Gastroesophageal sphincter (tissue), 4 donors: ENCODE results near the gene CARMIL3. TPM values are rescaled to one million over a fixed set of nuclear protein-coding genes. Genes with fewer than 3 reads are reported as not detected.

Experiments
- ATAC-seq: fragments of 150-250 bp; one replicate; pipeline ENCODE4 v1.9.1; 2016; ENCODE audit warnings: mild to moderate bottlenecking, moderate library complexity
- H3K27ac ChIP-seq, 4 donors: fragments of 200-600 bp; sonication (generic) in 3 of 4; 1 replicate in 3 of 4; 2 replicates in 1 of 4; pipeline ENCODE4 v1.5.1; 2016 to 2019
- H3K27me3 ChIP-seq: fragments of 200-600 bp; sonication (generic); one replicate; pipeline ENCODE4 v1.5.1; 2019
- H3K36me3 ChIP-seq, 2 donors: fragments of 200-600 bp; sonication (generic); one replicate each; pipeline ENCODE4 v1.5.1; 2019; ENCODE audit warnings: control low read depth in 1 of 2
- H3K4me1 ChIP-seq, 3 donors: fragments of 200-600 bp; sonication (generic); 1 replicate in 2 of 3; 2 replicates in 1 of 3; pipeline ENCODE4 v1.5.1; 2016 to 2019; ENCODE audit warnings: control low read depth in 2 of 3
- H3K4me3 ChIP-seq, 2 donors: fragments of 200-600 bp; sonication (generic); one replicate each; pipeline ENCODE4 v1.5.1; 2019; ENCODE audit warnings: mild to moderate bottlenecking in 1 of 2, moderate library complexity in 1 of 2
- H3K9me3 ChIP-seq, 3 donors: fragments of 200-600 bp; sonication (generic); one replicate each; pipeline ENCODE4 v1.5.1; 2017 to 2019; ENCODE audit warnings: control low read depth in 2 of 3
- CTCF ChIP-seq, 4 experiments: fragments of 200-600 bp in 2 of 4; fragments of 450-650 bp in 2 of 4; sonication (generic) in 1 of 4; IDR thresholded peaks; one replicate each; pipeline ENCODE4 v1.5.1; 2017 to 2019; ENCODE audit warnings: antibody characterized with exemption in 4 of 4, mild to moderate bottlenecking in 2 of 4, moderate library complexity in 2 of 4
- EP300 ChIP-seq: sonication (generic); formaldehyde crosslinking; IDR thresholded peaks from one replicate; pipeline ENCODE4 v1.6.1; 2017; ENCODE audit warnings: antibody characterized with exemption, mild to moderate bottlenecking
- POLR2A ChIP-seq, 2 donors: fragments of 450-650 bp; IDR thresholded peaks; one replicate each; pipeline ENCODE4 v1.6.1; 2017; ENCODE audit warnings: antibody characterized with exemption in 2 of 2, mild to moderate bottlenecking in 2 of 2, moderate library complexity in 1 of 2
- POLR2AphosphoS5 ChIP-seq: sonication (generic); formaldehyde crosslinking; IDR thresholded peaks from one replicate; pipeline ENCODE4 v1.6.1; 2017; ENCODE audit warnings: antibody characterized with exemption
- WGBS, 2 donors: methylation state at CpG; one replicate each; pipeline ENCODE4 v1.1.5; 2018; ENCODE audit warnings: low coverage in 1 of 2; 5-methylcytosine and 5-hydroxymethylcytosine counted together
- total RNA-seq, 4 donors: library from RNA; depleted of rRNA; stranded (reverse); fragments of >200 nt; gene quantifications; one replicate each; pipeline ENCODE4 v1.1.0, GENCODE V29; 2016

Gene CARMIL3
- total RNA-seq, 4 donors from 2014 or later: 0.12 to 0.47 (median 0.17) TPM; not detected in 1

DNA sequence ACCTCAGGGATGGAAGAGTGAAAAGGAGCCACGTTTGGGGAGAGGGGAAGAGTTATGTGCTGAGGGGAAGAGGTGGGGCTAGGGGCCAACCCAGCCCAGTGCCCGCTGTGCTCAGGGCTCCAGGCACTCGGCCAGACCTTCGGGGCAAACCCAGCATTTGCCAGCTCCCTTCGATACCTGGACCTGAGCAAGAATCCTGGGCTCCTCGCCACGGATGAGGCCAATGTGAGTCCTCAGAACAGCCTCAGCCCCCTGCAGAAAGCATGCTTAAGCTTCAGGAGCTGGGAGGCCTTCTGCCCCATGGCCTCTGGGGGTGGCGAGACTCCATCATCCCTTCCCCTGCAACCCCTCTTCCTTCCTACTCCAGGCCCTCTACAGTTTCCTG, 5.0 kb downstream of the CARMIL3 start:
- Histone ChIP-seq H3K27ac (no peak overlapping the region), H3K9me3 (no peaks in the 10 kb centered on the region), H3K4me3 (no peak overlapping the region), H3K27me3 (peaks cover 46% of the 10 kb centered on the region), H3K4me1 (peaks cover 2 to 20% (median 5%) of the 10 kb centered on the region in 3 donors), H3K36me3 (no peaks in the 10 kb centered on the region)
- TF ChIP-seq CTCF (IDR thresholded peaks at IDR 0.05): no peak
- no peak for TF ChIP-seq POLR2AphosphoS5
- 57% methylated on average over 6 of the region's 8 CpGs; no CpG with 5 or more reads in 1 of the 2 donors for WGBS, 2 donors
- no peak for ATAC-seq

DNA sequence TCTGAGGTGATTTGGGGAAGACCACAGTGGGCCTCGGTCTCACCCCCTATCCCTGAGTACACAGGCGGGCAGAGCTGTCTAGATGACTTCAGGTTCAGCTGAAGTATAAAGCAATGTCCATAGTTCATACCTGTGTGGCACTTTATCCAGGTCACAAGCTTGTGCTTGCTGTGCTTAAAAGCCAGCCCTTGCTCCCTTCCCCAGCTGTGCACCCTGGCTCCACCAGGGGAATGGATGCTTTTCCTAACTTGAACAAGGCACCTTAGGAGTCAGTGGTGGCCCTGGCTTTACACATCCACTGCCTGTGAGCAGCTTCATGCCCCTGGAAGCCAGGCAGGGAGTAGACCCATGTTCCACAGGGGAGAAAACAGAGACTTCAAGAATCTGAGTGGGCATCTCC, 5.5 kb downstream of the CARMIL3 start:
- H3K27me3 ChIP-seq: peaks cover 46% of the 10 kb centered on the region
- WGBS, 2 donors: no CpG with 5 or more reads among the region's 2 CpGs
- H3K27ac ChIP-seq: no peak overlapping the region
- H3K36me3 ChIP-seq: no peaks in the 10 kb centered on the region
- no peak overlapping the region for H3K4me3 ChIP-seq
- no peaks in the 10 kb centered on the region for H3K9me3 ChIP-seq
- ATAC-seq: no peak
- peaks cover 2 to 15% (median 2%) of the 10 kb centered on the region in 3 donors for H3K4me1 ChIP-seq
- TF ChIP-seq CTCF (IDR thresholded peaks at IDR 0.05) (no peak), POLR2AphosphoS5 (no peak), POLR2A (IDR thresholded peaks at IDR 0.05) (no peak), EP300 (no peak)

GRCh38 chr14:24057867-24058259, 6.1 kb downstream of the CARMIL3 start:
- H3K4me3 ChIP-seq: no peak overlapping the region
- ATAC-seq: no peak
- no peaks in the 10 kb centered on the region for H3K9me3 ChIP-seq
- H3K27ac ChIP-seq: no peak overlapping the region
- WGBS, 2 donors: 52 to 67% methylated on average over 1 to 2 of the region's 14 CpGs
- peaks cover 0 to 9% (median 0%) of the 10 kb centered on the region in 3 donors for H3K4me1 ChIP-seq
- peaks cover 46% of the 10 kb centered on the region for H3K27me3 ChIP-seq
- H3K36me3 ChIP-seq: no peaks in the 10 kb centered on the region
- TF ChIP-seq POLR2A (IDR thresholded peaks at IDR 0.05) (no peak), POLR2AphosphoS5 (no peak), EP300 (no peak), CTCF (IDR thresholded peaks at IDR 0.05) (no peak)

DNA sequence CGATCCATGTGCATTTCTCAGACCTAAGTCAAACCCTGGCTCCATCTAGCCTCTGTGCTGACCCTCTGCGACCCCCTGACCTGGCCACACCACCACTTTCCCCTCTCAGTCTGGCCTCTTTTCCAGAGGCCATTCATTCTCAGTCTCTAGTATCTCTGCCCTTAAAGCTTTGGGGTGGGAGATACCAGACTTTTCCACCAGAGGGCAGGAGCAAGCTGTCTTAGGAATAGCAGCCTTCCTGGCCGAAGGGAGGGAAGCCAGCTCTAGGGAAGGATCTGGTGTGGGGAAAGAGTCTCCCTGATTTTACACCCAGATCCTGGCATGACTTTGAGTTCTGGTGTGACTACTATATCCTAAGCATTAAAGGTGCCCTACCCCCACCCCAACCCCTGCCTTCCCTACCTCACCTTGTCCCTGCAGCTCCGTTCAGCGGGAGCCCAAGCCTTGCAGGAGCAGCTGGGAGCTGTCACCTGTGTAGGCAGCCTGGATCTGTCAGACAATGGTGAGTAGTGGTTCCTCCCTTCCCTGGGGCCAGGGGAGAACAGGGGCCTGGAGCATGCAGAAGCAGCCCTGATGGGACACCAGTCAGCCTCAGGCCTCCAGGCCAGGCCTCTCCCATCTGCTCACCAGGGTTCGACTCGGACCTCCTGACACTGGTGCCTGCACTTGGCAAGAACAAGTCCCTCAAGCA, 6.6 kb downstream of the CARMIL3 start:
- ATAC-seq: peak; percentile 81
- no peaks in the 10 kb centered on the region for H3K9me3 ChIP-seq
- H3K27ac ChIP-seq: no peak overlapping the region
- H3K27me3 ChIP-seq: peaks cover 44% of the 10 kb centered on the region
- TF ChIP-seq POLR2AphosphoS5 (no peak), POLR2A (IDR thresholded peaks at IDR 0.05) (no peak), CTCF (IDR thresholded peaks at IDR 0.05) (peak in 3 of 4 experiments; percentile 73 to 97 (median 94))
- WGBS, 2 donors: 28 to 50% methylated on average over 2 of the region's 7 CpGs
- H3K4me1 ChIP-seq: peaks cover 0 to 7% (median 0%) of the 10 kb centered on the region in 3 donors
- H3K36me3 ChIP-seq: no peaks in the 10 kb centered on the region
- no peak overlapping the region for H3K4me3 ChIP-seq

GRCh38 chr14:24058951-24059475, 7.2 kb downstream of the CARMIL3 start:
- Histone ChIP-seq H3K9me3 (no peaks in the 10 kb centered on the region), H3K4me1 (peaks cover 0 to 7% (median 0%) of the 10 kb centered on the region in 3 donors), H3K27ac (no peak overlapping the region), H3K4me3 (no peak overlapping the region), H3K36me3 (no peaks in the 10 kb centered on the region), H3K27me3 (peaks cover 39% of the 10 kb centered on the region)
- no peak for ATAC-seq
- 90 to 92% methylated on average over 2 to 3 of the region's 10 CpGs for WGBS, 2 donors
- no peak for TF ChIP-seq EP300
- TF ChIP-seq CTCF (IDR thresholded peaks at IDR 0.05): no peak
- no peak for TF ChIP-seq POLR2AphosphoS5
- TF ChIP-seq POLR2A (IDR thresholded peaks at IDR 0.05): no peak
